K562 (cell line): ENCODE results near the gene DPCD.

ENCODE experiments used
- CREM ChIP-seq: IDR thresholded peaks from 2 replicates; pipeline ENCODE4 v1.6.1; 2014; ENCODE audit warnings: antibody characterized with exemption, low read depth
- CTCF ChIP-seq, 3 experiments: IDR thresholded peaks in 2 of 3; conservative IDR thresholded peaks in 1 of 3; 2 replicates each; pipeline ENCODE4 v1.5.1; 2011 to 2012; ENCODE audit warnings: low read length in 3 of 3, mild to moderate bottlenecking in 3 of 3, control low read depth in 2 of 3, improper control_type of control experiment in 1 of 3, inconsistent platforms in 1 of 3, low read depth in 1 of 3, mixed read lengths in 1 of 3, moderate library complexity in 1 of 3; ENCODE audit not compliant: insufficient read depth in 2 of 3
- ETS2 ChIP-seq: IDR thresholded peaks from 2 replicates; pipeline ENCODE4 v1.6.1; 2016; ENCODE audit warnings: borderline replicate concordance, missing genetic modification characterization, mild to moderate bottlenecking, moderate library complexity, missing compliant biosample characterization; ENCODE audit not compliant: poor library complexity, severe bottlenecking
- POU5F1 ChIP-seq: fragments of 150-350 bp; IDR thresholded peaks from 2 replicates; pipeline ENCODE4 v1.6.1; 2014; ENCODE audit warnings: borderline replicate concordance, low read length, low read depth, mild to moderate bottlenecking; ENCODE audit not compliant: partially characterized antibody
- PRPF4 ChIP-seq: fragments of 200-400 bp; formaldehyde crosslinking; IDR thresholded peaks from one replicate; pipeline ENCODE4 v1.6.1; 2017; ENCODE audit warnings: low read length, low read depth, mild to moderate bottlenecking; ENCODE audit not compliant: insufficient read depth, poor library complexity, severe bottlenecking
- RAD21 ChIP-seq, 2 experiments: fragments of 250-450 bp in 1 of 2; fragments of 450-650 bp in 1 of 2; sonication (Bioruptor Pico) in 1 of 2; formaldehyde crosslinking in 1 of 2; IDR thresholded peaks in 1 of 2; conservative IDR thresholded peaks in 1 of 2; 2 replicates each; pipeline versions ENCODE4 v1.4.0 to v1.8.0; 2020 to 2022; ENCODE audit warnings: mild to moderate bottlenecking in 2 of 2, moderate library complexity in 1 of 2
- RFX5 ChIP-seq: IDR thresholded peaks from 2 replicates; pipeline ENCODE4 v1.6.1; 2011; ENCODE audit warnings: low read depth, mild to moderate bottlenecking, improper control_type of control experiment, low read length
- SOX6 ChIP-seq: fragments of 450-650 bp; IDR thresholded peaks from 2 replicates; pipeline ENCODE4 v1.6.1; 2014; ENCODE audit warnings: mild to moderate bottlenecking
- STAG1 ChIP-seq: sonication (generic); formaldehyde crosslinking; IDR thresholded peaks from 2 replicates; pipeline ENCODE4 v1.5.0; 2020; ENCODE audit warnings: missing genetic modification reagents, borderline replicate concordance
- YY1 ChIP-seq, 3 experiments: IDR thresholded peaks; 2 replicates each; pipeline ENCODE4 v1.6.1; 2011; ENCODE audit warnings: low read length in 2 of 3, mild to moderate bottlenecking in 2 of 3, moderate library complexity in 2 of 3, borderline replicate concordance in 1 of 3, control low read depth in 1 of 3, low read depth in 1 of 3; ENCODE audit not compliant: insufficient read depth in 3 of 3, insufficient replicate concordance in 2 of 3, control insufficient read depth in 1 of 3, insufficient read length in 1 of 3; ENCODE audit errors: extremely low read depth in 1 of 3
- ZFP30 ChIP-seq: fragments of 250-450 bp; sonication (Bioruptor Pico); IDR thresholded peaks from 2 replicates; pipeline ENCODE4 v1.8.0; 2022; ENCODE audit warnings: moderate library complexity, mild to moderate bottlenecking, inconsistent platforms, borderline replicate concordance
- ZNF75A ChIP-seq: fragments of 450-650 bp; formaldehyde crosslinking; IDR thresholded peaks from 2 replicates; pipeline ENCODE4 v1.4.0; 2020; ENCODE audit warnings: mild to moderate bottlenecking

DNA sequence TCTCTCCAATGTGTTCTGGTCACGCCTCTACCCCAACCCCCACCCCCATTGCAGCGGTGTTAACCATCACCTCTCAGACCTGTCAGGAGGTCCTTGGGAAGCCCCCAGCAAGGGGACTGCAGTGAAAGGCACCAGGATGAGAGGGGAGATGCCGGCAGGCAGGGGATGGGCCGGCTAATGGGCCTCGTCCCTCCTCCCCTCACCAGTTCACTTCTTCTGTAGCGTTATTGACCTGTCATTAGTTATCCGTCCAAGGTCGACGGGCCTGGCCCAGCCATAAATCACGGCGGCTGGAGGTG is 18.8 kb upstream of the DPCD start:
- TF ChIP-seq CTCF (IDR thresholded peaks at IDR 0.05 in 2 of 3, conservative IDR thresholded peaks at IDR 0.05 in 1 of 3; ENCODE audit: insufficient read depth in 2 of 3, low read depth in 1 of 3, low read length in 3 of 3), result no peak
- TF ChIP-seq ETS2, result no peak
- TF ChIP-seq RAD21 (CRISPR knock-in tag; conservative IDR thresholded peaks at IDR 0.05 in 1 of 2, IDR thresholded peaks at IDR 0.05 in 1 of 2), result no peak
- no peak for TF ChIP-seq POU5F1
- no peak for TF ChIP-seq SOX6
- TF ChIP-seq PRPF4, result no peak
- TF ChIP-seq ZFP30 (CRISPR knock-in tag), result no peak
- no peak for TF ChIP-seq RFX5
- TF ChIP-seq YY1 (IDR thresholded peaks at IDR 0.05; ENCODE audit: borderline replicate concordance in 1 of 3, control insufficient read depth in 1 of 3, extremely low read depth in 1 of 3, insufficient read depth in 3 of 3, insufficient read length in 1 of 3, insufficient replicate concordance in 2 of 3, low read depth in 1 of 3, low read length in 2 of 3), result no peak
- TF ChIP-seq STAG1 (CRISPR knock-in tag), result no peak
- TF ChIP-seq ZNF75A (CRISPR knock-in tag), result no peak
- no peak for TF ChIP-seq CREM
